HCT116 (cell line): Measurements from ENCODE around the gene PPIL1. TPM values are rescaled to one million over a fixed set of nuclear protein-coding genes. Genes with fewer than 3 reads are reported as not detected.

Source experiments
- ATAC-seq: fragments of 200-7000 bp; cut with Tn5 transposase; 2 replicates; pipeline ENCODE4 v1.9.1; 2020; ENCODE audit warnings: mild to moderate bottlenecking, moderate library complexity
- BruUV-seq: library from RNA; stranded (reverse); fragments of 400-500 nt; replicated peaks from 2 replicates; lab custom pipeline; 2021; lab: Mats Ljungman, UMichigan
- CTCF ChIA-PET: fragments of 300-600 bp; sonication (Branson Sonifier 250); formaldehyde crosslinking; loops from one replicate; lab custom pipeline; 2021; ENCODE audit warnings: antibody characterized with exemption; lab: Charles Lee
- POLR2A ChIA-PET: fragments of 300-600, 350-600 bp; sonication (Branson Sonifier 250); formaldehyde crosslinking; loops from one replicate; lab custom pipeline; 2021; ENCODE audit warnings: antibody characterized with exemption; lab: Charles Lee
- RAD21 ChIA-PET, 2 experiments: fragments of 300-600 bp; sonication (Branson Sonifier 250); formaldehyde crosslinking; loops; one replicate each; lab custom pipeline; 2023; ENCODE audit warnings: low total read pairs in 2 of 2; ENCODE audit not compliant: uncharacterized antibody in 2 of 2, unreplicated experiment in 2 of 2, low non-redundant PET in 1 of 2; lab: Charles Lee
- DNase-seq: peaks from one replicate; pipeline ENCODE4 v3.0.0-alpha.2; 2010; ENCODE audit warnings: low read depth, low spot score
- H2AFZ ChIP-seq: fragments of 200-600 bp; shearing (Covaris generic), sonication (generic); 2 replicates; pipeline ENCODE4 v1.6.1; 2017; ENCODE audit warnings: low read depth, mixed run types, mixed read lengths, antibody characterized with exemption, low read length; ENCODE audit not compliant: poor library complexity, severe bottlenecking
- H3K27ac ChIP-seq: 2 replicates; pipeline ENCODE4 v1.5.1; 2012; ENCODE audit warnings: low read depth, low read length
- H3K27me3 ChIP-seq: fragments of 200-600 bp; sonication (generic); 2 replicates; pipeline ENCODE4 v1.6.1; 2016; ENCODE audit warnings: mixed run types, low read length, mixed read lengths; ENCODE audit not compliant: insufficient read depth
- H3K36me3 ChIP-seq, 2 experiments: fragments of 200-500 bp in 1 of 2; fragments of 200-600 bp in 1 of 2; sonication (Bioruptor generic) in 1 of 2; sonication (generic) in 1 of 2; 2 replicates each; pipeline versions ENCODE4 v1.5.1 to v1.6.1; 2014 to 2016; ENCODE audit warnings: low read length in 2 of 2, inconsistent platforms in 1 of 2, mixed read lengths in 1 of 2, mixed run types in 1 of 2; ENCODE audit not compliant: insufficient read depth in 2 of 2, control insufficient read depth in 1 of 2
- H3K4me1 ChIP-seq, 2 experiments: fragments of 200-600 bp in 1 of 2; sonication (generic) in 1 of 2; 2 replicates each; pipeline versions ENCODE4 v1.5.1 to v1.6.1; 2012 to 2017; ENCODE audit warnings: low read length in 2 of 2, inconsistent platforms in 1 of 2, mild to moderate bottlenecking in 1 of 2, mixed read lengths in 1 of 2, mixed run types in 1 of 2, moderate library complexity in 1 of 2; ENCODE audit not compliant: insufficient read depth in 2 of 2, control insufficient read depth in 1 of 2
- H3K4me2 ChIP-seq: fragments of 200-600 bp; sonication (generic); 2 replicates; pipeline ENCODE4 v1.6.1; 2017; ENCODE audit warnings: mixed run types, low read length, mixed read lengths
- H3K4me3 ChIP-seq, 2 experiments: fragments of 200-600 bp in 1 of 2; sonication (generic) in 1 of 2; replicated peaks in 1 of 2; 2 replicates each; pipeline ENCODE4 v1.5.1; 2011 to 2016; ENCODE audit warnings: low read length in 2 of 2, control low read depth in 1 of 2, low read depth in 1 of 2, mild to moderate bottlenecking in 1 of 2, mixed read lengths in 1 of 2, mixed run types in 1 of 2
- H3K79me2 ChIP-seq: fragments of 200-600 bp; sonication (generic); 2 replicates; pipeline ENCODE4 v1.6.1; 2017; ENCODE audit warnings: mild to moderate bottlenecking, mixed run types, low read length, moderate library complexity, mixed read lengths; ENCODE audit not compliant: insufficient read depth
- H3K9ac ChIP-seq: fragments of 200-600 bp; sonication (generic); 2 replicates; pipeline ENCODE4 v1.6.1; 2016; ENCODE audit warnings: low read length, mixed read lengths
- H3K9me2 ChIP-seq: fragments of 200-600 bp; sonication (generic), shearing (Covaris generic); 2 replicates; pipeline ENCODE4 v1.6.1; 2017; ENCODE audit warnings: mixed run types, mild to moderate bottlenecking, moderate library complexity; ENCODE audit not compliant: insufficient read depth
- H3K9me3 ChIP-seq, 2 experiments: fragments of 200-500 bp in 1 of 2; fragments of 200-600 bp in 1 of 2; sonication (Bioruptor generic) in 1 of 2; sonication (generic) in 1 of 2; 2 replicates each; pipeline ENCODE4 v1.6.1; 2014 to 2017; ENCODE audit warnings: low read length in 2 of 2, mixed read lengths in 2 of 2, inconsistent platforms in 1 of 2, low read depth in 1 of 2, mild to moderate bottlenecking in 1 of 2, mixed run types in 1 of 2, moderate library complexity in 1 of 2; ENCODE audit not compliant: control insufficient read depth in 1 of 2, insufficient read depth in 1 of 2
- H4K20me1 ChIP-seq: fragments of 200-600 bp; sonication (generic), shearing (Covaris generic); 2 replicates; pipeline ENCODE4 v1.6.1; 2017; ENCODE audit warnings: mixed run types, mild to moderate bottlenecking, moderate library complexity; ENCODE audit not compliant: insufficient read depth
- ATF3 ChIP-seq: IDR thresholded peaks from 2 replicates; pipeline ENCODE4 v1.6.1; 2012
- EZH2 ChIP-seq: fragments of 200-600 bp; sonication (generic); IDR thresholded peaks from 2 replicates; pipeline ENCODE4 v1.6.1; 2017; ENCODE audit warnings: antibody characterized with exemption, mixed run types
- JUND ChIP-seq: IDR thresholded peaks from 2 replicates; pipeline ENCODE4 v1.6.1; 2012
- POLR2A ChIP-seq: IDR thresholded peaks from 2 replicates; pipeline ENCODE4 v1.7.0; 2011; ENCODE audit warnings: borderline replicate concordance; ENCODE audit not compliant: insufficient read depth, insufficient read length; ENCODE audit errors: extremely low read depth
- RAD21 ChIP-seq: IDR thresholded peaks from 2 replicates; pipeline ENCODE4 v1.6.1; 2012; ENCODE audit warnings: low read depth, mild to moderate bottlenecking
- SIN3A ChIP-seq: IDR thresholded peaks from 2 replicates; pipeline ENCODE4 v1.6.1; 2012; ENCODE audit warnings: low read depth
- SRF ChIP-seq: IDR thresholded peaks from 2 replicates; pipeline ENCODE4 v1.6.1; 2012; ENCODE audit warnings: low read depth
- TCF7L2 ChIP-seq: IDR thresholded peaks from 2 replicates; pipeline ENCODE4 v1.7.0; 2011; ENCODE audit warnings: borderline replicate concordance, inconsistent platforms; ENCODE audit not compliant: insufficient read depth, insufficient read length; ENCODE audit errors: extremely low read depth
- ZBTB33 ChIP-seq: IDR thresholded peaks from 2 replicates; pipeline ENCODE4 v1.6.1; 2011; ENCODE audit warnings: mild to moderate bottlenecking, low read length, moderate library complexity; ENCODE audit not compliant: insufficient replicate concordance; ENCODE audit errors: extremely low read depth
- ZFX ChIP-seq: fragments of 450-650 bp; IDR thresholded peaks from 2 replicates; pipeline ENCODE4 v1.6.1; 2017
- ZNF274 ChIP-seq: fragments of 200-500 bp; sonication (Bioruptor generic); IDR thresholded peaks from 2 replicates; pipeline ENCODE4 v1.6.1; 2014; ENCODE audit warnings: mild to moderate bottlenecking, low read depth, low read length, inconsistent platforms
- intact Hi-C: fragments of 100-400 bp; cut with micrococcal nuclease; formaldehyde crosslinking; loops from 2 replicates; pipeline ENCODE4 v1.10.0; 2022
- total RNA-seq: library from RNA; stranded (reverse); gene quantifications from one replicate; pipeline ENCODE4 v1.2.1, GENCODE V29; 2021; ENCODE audit not compliant: unreplicated experiment

Gene PPIL1
- total RNA-seq, 1 experiment from 2014 or later: 42.0 TPM

DNA sequence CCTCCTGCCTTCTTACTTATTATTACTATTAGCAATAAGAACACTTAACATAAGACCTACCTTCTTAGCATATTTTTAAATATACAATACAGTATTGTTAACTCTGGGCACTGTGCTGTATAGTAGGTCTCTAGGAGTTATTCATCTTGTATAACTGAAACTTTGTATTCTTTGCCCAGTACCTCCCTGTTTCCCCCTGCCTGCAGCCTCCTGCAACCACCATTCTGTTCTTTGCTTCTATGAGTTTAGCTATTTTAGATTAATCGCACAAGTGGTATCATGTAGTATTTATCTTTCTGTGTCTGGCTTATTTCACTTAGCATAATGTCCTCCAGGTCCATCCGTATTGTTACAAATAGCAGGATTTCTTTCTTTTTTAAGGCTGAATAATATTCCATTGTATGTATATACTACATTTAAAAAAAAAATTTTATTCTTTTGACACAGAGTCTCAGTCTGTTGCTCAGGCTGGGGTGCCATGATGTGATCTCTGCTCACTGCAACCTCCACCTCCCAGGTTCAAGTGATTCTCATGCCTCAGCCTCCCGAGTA is 15.6 kb upstream of the PPIL1 start:
- ChIA-PET POLR2A (no interaction called here), CTCF (interaction anchor here (1.1 kb wide), 1 partner anchor 40 kb away, joined by 3 read pairs; no protein-coding TSS in a partner anchor), RAD21 (no interaction called here)
- Histone ChIP-seq H3K4me2 (no peak overlapping the region), H3K36me3 (no peaks in the 10 kb centered on the region), H2AFZ (no peak overlapping the region), H3K4me1 (peaks cover 8 to 15% of the 10 kb centered on the region in 2 experiments; a peak in 3 of 4 replicates), H3K9me2 (no peaks in the 10 kb centered on the region), H3K4me3 (no peak overlapping the region), H3K27ac (no peak overlapping the region), H3K9me3 (no peaks in the 10 kb centered on the region), H3K9ac (no peak overlapping the region), H3K27me3 (no peaks in the 10 kb centered on the region), H3K79me2 (peaks cover 39% of the 10 kb centered on the region), H4K20me1 (no peaks in the 10 kb centered on the region)
- TF ChIP-seq POLR2A: no peak
- no peak for TF ChIP-seq SIN3A
- TF ChIP-seq ZNF274: no peak
- TF ChIP-seq JUND: no peak
- no peak for TF ChIP-seq RAD21
- no peak for TF ChIP-seq EZH2
- no peak for TF ChIP-seq TCF7L2
- intact Hi-C loops: no loop called here
- no TSS peak for BruUV-seq
- no peak for ATAC-seq
- DNase-seq: no peak

DNA sequence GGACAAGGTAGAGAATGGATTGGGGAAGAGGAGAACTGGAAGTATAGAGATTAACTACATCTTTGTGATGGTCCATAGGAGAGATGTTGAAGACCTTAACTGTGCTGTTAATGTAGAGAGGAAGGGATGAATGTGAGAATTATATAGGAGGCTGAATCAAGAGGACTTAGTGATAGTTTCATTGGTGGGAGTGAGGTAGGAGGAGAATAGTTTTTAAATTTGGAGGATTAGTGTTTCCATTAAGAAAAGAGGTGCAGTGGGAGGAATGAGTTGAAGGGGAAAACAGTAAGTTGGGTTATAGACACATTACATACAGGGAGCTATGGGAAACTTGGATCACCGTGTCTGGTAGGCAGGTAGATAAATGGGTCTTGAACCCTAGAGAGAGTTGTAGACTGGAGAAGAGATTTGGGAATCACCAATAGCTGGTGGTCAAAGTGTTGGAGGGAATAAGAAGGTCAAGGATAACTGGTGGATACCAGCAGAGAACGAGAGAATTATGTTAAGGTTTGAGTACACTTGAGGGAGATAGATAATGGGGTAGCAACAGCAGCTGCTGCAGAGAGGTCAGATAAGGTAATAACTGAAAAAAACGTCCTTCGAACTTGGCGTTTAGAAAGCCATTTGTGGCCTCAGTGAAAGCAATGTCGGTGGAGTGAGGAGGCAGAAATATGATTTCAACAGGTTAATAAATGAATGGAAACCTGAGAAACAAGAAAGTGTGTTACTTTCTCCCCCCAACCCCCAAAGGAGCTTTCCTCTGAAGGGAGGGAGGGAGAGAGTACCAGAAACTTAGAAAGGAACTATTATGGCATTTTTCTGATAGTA is 14.3 kb upstream of the PPIL1 start:
- DNase-seq (no peak), ATAC-seq (no peak)
- H3K79me2 ChIP-seq: peaks cover 39% of the 10 kb centered on the region
- H3K9me2 ChIP-seq: no peaks in the 10 kb centered on the region
- ChIA-PET RAD21 (no interaction called here), CTCF (interaction anchor here (0.6 to 1.7 kb wide), 3 partner anchors 39 to 437 kb away, joined by 3 read pairs; no protein-coding TSS in a partner anchor), POLR2A (interaction anchor here (0.6 kb wide), 1 partner anchor 82 kb away, joined by 3 read pairs; no protein-coding TSS in a partner anchor)
- H3K9me3 ChIP-seq: no peaks in the 10 kb centered on the region
- BruUV-seq: no TSS peak
- H2AFZ ChIP-seq: no peak overlapping the region
- H3K4me1 ChIP-seq: peaks cover 8 to 18% of the 10 kb centered on the region in 2 experiments; a peak in 3 of 4 replicates
- no peaks in the 10 kb centered on the region for H3K36me3 ChIP-seq
- no peaks in the 10 kb centered on the region for H4K20me1 ChIP-seq
- H3K9ac ChIP-seq: no peak overlapping the region
- H3K27me3 ChIP-seq: no peaks in the 10 kb centered on the region
- no peak overlapping the region for H3K27ac ChIP-seq
- TF ChIP-seq ATF3 (no peak), ZNF274 (no peak), ZBTB33 (no peak), SRF (no peak), ZFX (no peak)
- H3K4me2 ChIP-seq: no peak overlapping the region
- no peak overlapping the region for H3K4me3 ChIP-seq
- intact Hi-C loops: loop anchor here (5.0 kb wide), 1 partner anchor 323 kb away; no protein-coding TSS in a partner anchor
